GM06990 (cell line): ENCODE results near the gene NUP160.
"Not testable (repeated sequence)": the region's sequence is repeated elsewhere in the genome, so short reads cannot be mapped to it uniquely, and the experiment has no call there.

Experiments used
- DNase-seq: peaks from one replicate; pipeline ENCODE4 v3.0.0-alpha.2; 2011; ENCODE audit not compliant: insufficient read length; ENCODE audit errors: extremely low read depth
- H3K27me3 ChIP-seq: replicated peaks from 2 replicates; pipeline ENCODE4 v1.6.0; 2011; ENCODE audit warnings: low read length; ENCODE audit not compliant: control insufficient read depth, insufficient read depth
- H3K36me3 ChIP-seq: 2 replicates; pipeline ENCODE4 v1.5.1; 2011; ENCODE audit warnings: low read length; ENCODE audit not compliant: control insufficient read depth, insufficient read depth
- H3K4me3 ChIP-seq: replicated peaks from 2 replicates; pipeline ENCODE4 v1.5.1; 2011; ENCODE audit warnings: low read depth, mild to moderate bottlenecking, control low read depth, low read length
- TF ChIP-seq, protein P1 (sequence below): IDR thresholded peaks from 2 replicates; pipeline ENCODE4 v1.5.1; 2011; ENCODE audit warnings: low read length, control low read depth, mild to moderate bottlenecking, inconsistent platforms; ENCODE audit not compliant: insufficient read depth, poor library complexity, severe bottlenecking

The NUP160 gene

GRCh38 chr11:47847537-47847891 is 636 bp downstream of the NUP160 start:
- Histone ChIP-seq H3K4me3 (peak overlapping the region; percentile 72), H3K27me3 (no peaks in the 10 kb centered on the region), H3K36me3 (peaks cover 6% of the 10 kb centered on the region; the same call in 1 of the 2 replicates)
- DNase-seq: no peak
- TF ChIP-seq, protein P1, sequence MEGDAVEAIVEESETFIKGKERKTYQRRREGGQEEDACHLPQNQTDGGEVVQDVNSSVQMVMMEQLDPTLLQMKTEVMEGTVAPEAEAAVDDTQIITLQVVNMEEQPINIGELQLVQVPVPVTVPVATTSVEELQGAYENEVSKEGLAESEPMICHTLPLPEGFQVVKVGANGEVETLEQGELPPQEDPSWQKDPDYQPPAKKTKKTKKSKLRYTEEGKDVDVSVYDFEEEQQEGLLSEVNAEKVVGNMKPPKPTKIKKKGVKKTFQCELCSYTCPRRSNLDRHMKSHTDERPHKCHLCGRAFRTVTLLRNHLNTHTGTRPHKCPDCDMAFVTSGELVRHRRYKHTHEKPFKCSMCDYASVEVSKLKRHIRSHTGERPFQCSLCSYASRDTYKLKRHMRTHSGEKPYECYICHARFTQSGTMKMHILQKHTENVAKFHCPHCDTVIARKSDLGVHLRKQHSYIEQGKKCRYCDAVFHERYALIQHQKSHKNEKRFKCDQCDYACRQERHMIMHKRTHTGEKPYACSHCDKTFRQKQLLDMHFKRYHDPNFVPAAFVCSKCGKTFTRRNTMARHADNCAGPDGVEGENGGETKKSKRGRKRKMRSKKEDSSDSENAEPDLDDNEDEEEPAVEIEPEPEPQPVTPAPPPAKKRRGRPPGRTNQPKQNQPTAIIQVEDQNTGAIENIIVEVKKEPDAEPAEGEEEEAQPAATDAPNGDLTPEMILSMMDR: no peak

DNA sequence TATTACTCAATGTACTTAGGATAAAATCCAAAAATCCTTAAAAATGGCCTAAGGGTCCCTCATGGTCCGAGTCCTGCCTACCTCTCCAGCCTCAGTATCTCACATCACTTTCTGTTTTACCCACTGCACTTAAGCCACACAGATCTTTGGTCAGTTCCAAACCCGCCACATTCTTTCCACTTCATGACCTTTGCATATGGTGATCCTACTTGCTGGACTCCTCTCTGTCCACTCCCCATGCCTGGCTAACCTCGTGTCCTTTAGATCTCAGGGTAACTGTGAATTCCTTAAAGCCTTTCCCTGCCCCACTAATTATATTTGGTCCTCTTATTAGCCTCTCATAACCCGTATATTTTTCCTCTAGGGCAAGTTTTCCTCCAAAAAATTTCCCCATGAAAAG is 1.2 kb downstream of the NUP160 start:
- H3K27me3 ChIP-seq: no peaks in the 10 kb centered on the region
- H3K4me3 ChIP-seq: peak overlapping the region; percentile 72
- peaks cover 8% of the 10 kb centered on the region for H3K36me3 ChIP-seq
- DNase-seq: no peak
- TF ChIP-seq, protein P1: no peak

DNA sequence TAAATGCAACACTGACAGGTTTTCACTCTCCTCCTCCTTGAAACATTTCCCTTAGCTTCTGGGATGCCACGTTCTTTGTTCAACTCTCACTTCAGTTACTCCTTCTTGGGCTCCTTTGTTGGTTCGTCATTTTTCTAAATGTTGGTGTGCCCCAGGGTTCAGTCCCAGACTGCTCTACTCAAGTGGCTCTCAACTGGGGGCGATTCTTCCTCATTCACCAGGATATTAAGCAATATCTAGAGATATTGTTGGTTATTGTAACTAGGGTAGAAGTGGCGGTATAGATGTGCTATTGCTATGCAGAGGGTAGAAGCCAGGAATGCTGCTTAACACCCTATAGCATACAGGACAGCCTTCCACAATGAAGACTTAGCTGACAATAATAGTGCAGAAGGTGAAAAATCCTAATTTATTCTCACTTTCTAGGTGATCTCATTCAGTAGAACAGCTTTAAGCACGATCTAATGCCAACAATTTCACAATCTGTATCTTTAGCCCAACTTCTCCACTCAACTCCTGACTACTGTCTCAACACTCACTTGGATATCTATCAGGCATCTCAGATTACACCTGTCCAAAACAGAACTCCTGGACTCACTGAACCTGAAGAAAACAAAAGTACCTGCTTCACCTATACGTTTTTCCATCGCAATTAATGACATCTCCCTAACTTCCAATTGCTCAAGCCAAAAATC is 4.6 kb downstream of the NUP160 start:
- DNase-seq: no peak

DNA sequence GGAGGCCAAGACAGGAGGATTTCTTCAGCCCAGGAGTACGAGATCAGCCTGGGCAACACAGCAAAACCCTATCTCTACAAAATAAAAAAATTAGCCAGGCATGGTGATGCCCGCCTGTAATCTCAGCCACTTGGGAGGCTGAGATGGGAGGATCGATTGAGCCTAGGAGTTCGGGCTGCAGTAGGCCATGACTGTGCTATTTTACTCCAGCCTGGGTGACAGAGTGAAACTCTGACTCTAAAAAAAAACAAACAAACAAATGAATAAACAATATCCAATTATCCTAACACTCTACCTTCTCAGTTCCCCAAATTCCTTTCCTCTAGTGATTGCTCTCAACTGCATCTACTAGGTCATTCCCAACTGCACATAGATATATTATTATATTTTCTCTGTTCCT is 5.4 kb downstream of the NUP160 start:
- peaks cover 16% of the 10 kb centered on the region for H3K36me3 ChIP-seq
- no peaks in the 10 kb centered on the region for H3K27me3 ChIP-seq
- H3K4me3 ChIP-seq: no peak overlapping the region
- TF ChIP-seq, protein P1: no peak
- DNase-seq: no peak

More for the DNA sequence above, 4.6 kb downstream of the NUP160 start:
- peaks cover 14% of the 10 kb centered on the region for H3K36me3 ChIP-seq
- H3K27me3 ChIP-seq: no peaks in the 10 kb centered on the region
- TF ChIP-seq, protein P1: no peak
- H3K4me3 ChIP-seq: no peak overlapping the region

DNA sequence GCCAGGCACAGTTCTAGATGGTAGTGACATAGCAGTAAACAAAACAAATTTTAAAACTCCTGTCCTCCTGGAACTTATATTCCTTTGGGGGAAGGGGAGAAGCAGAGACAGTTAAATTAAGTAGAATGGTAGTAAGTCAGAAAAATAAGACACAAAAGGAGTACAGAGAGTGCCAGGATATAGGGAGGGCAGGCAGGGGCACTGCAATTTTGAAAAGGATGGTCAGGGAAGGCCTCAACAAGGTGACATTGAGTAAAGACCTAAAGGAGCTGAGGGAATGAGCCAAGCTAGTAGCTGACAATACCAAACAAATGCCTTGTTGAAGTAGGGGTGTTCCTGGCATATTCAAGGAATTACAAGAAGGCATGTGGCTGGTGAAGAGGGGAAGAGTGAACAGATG is 10.2 kb downstream of the NUP160 start:
- no peaks in the 10 kb centered on the region for H3K27me3 ChIP-seq
- H3K36me3 ChIP-seq: peaks cover 23% of the 10 kb centered on the region
- no peak for DNase-seq
- no peak overlapping the region for H3K4me3 ChIP-seq
- TF ChIP-seq, protein P1: no peak

GRCh38 chr11:47837292-47837691 is 10.9 kb downstream of the NUP160 start:
- TF ChIP-seq, protein P1: no peak
- DNase-seq: no peak

GRCh38 chr11:47830013-47830412 is 18.1 kb downstream of the NUP160 start:
- not testable (repeated sequence) for H3K27me3 ChIP-seq, DNase-seq, H3K4me3 ChIP-seq
- peaks cover 13% of the 10 kb centered on the region for H3K36me3 ChIP-seq

More at GRCh38 chr11:47837292-47837691, 10.9 kb downstream of the NUP160 start:
- Histone ChIP-seq H3K27me3 (no peaks in the 10 kb centered on the region), H3K36me3 (peaks cover 24% of the 10 kb centered on the region), H3K4me3 (no peak overlapping the region)
